Esophagus squamous epithelium (tissue), 5 donors: Measurements from ENCODE around the gene ICAM3. TPM values are rescaled to one million over a fixed set of nuclear protein-coding genes. Genes with fewer than 3 reads are reported as not detected.

Source experiments
- DNase-seq: peaks from one replicate; lab custom pipeline; 2025; lab: John Stamatoyannopoulos, UW
- H3K27ac ChIP-seq, 4 donors: fragments of 200-600 bp; sonication (generic); one replicate each; pipeline ENCODE4 v1.5.1; 2016 to 2019; ENCODE audit warnings: mild to moderate bottlenecking in 1 of 4
- H3K27me3 ChIP-seq, 4 donors: fragments of 200-600 bp; sonication (generic); 1 replicate in 3 of 4; 2 replicates in 1 of 4; pipeline versions ENCODE4 v1.5.1 to v1.6.0; 2017 to 2021; ENCODE audit warnings: antibody characterized with exemption in 1 of 4
- H3K36me3 ChIP-seq, 3 donors: fragments of 200-600 bp; sonication (generic); one replicate each; pipeline ENCODE4 v1.5.1; 2016 to 2019
- H3K4me1 ChIP-seq, 3 donors: fragments of 200-600 bp; sonication (generic); one replicate each; pipeline ENCODE4 v1.5.1; 2017 to 2019
- H3K4me3 ChIP-seq, 4 donors: fragments of 200-600 bp; sonication (generic); 1 replicate in 3 of 4; 2 replicates in 1 of 4; pipeline ENCODE4 v1.5.1; 2016 to 2019; ENCODE audit warnings: mild to moderate bottlenecking in 2 of 4, moderate library complexity in 1 of 4
- H3K9me3 ChIP-seq, 3 donors: fragments of 200-600 bp; sonication (generic); one replicate each; pipeline ENCODE4 v1.5.1; 2016 to 2019
- POLR2A ChIP-seq, 4 donors: fragments of 450-650 bp; IDR thresholded peaks; one replicate each; pipeline ENCODE4 v1.6.1; 2017; ENCODE audit warnings: antibody characterized with exemption in 4 of 4, mild to moderate bottlenecking in 4 of 4, moderate library complexity in 3 of 4
- WGBS, 2 donors: methylation state at CpG; one replicate each; pipeline ENCODE4 v1.1.5; 2018; 5-methylcytosine and 5-hydroxymethylcytosine counted together
- intact Hi-C: fragments of 100-400 bp; cut with DNase I; formaldehyde crosslinking; loops from one replicate; pipeline ENCODE4 v1.15.0; 2022
- total RNA-seq, 4 donors: library from RNA; depleted of rRNA; stranded (reverse); fragments of >200 nt; gene quantifications; one replicate each; pipeline ENCODE4 v1.1.0, GENCODE V29; 2016
- TF ChIP-seq, protein P1 (sequence below), 6 experiments: fragments of 450-650 bp in 4 of 6; fragments of 200-600 bp in 2 of 6; sonication (generic) in 2 of 6; IDR thresholded peaks; one replicate each; pipeline ENCODE4 v1.5.1; 2016 to 2019; ENCODE audit warnings: antibody characterized with exemption in 6 of 6, mild to moderate bottlenecking in 4 of 6, moderate library complexity in 4 of 6
- donor health status: DM: yes; HTN: yes; CAD: no.

ICAM3 gene
- total RNA-seq, 4 donors from 2014 or later: 4.3 to 22.7 (median 8.0) TPM

DNA sequence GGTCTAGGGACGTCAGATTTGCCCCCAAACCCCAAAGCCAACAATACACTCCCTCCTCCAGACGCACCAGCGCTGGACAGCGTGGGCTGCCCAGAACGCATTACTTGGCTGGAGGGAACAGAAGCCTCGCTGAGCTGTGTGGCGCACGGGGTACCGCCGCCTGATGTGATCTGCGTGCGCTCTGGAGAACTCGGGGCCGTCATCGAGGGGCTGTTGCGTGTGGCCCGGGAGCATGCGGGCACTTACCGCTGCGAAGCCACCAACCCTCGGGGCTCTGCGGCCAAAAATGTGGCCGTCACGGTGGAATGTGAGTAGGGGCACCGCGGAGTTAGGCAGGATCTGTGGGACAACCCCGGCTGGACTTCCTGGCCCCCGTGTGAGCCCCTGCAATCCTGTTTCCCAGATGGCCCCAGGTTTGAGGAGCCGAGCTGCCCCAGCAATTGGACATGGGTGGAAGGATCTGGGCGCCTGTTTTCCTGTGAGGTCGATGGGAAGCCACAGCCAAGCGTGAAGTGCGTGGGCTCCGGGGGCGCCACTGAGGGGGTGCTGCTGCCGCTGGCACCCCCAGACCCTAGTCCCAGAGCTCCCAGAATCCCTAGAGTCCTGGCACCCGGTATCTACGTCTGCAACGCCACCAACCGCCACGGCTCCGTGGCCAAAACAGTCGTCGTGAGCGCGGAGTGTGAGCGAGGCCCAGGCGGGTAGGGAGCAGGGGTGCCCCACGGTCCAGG, 45.6 kb downstream of the ICAM3 start:
- H3K27ac ChIP-seq: no peak overlapping the region
- peak overlapping the region in 1 of 4 donors; percentile 2 for H3K4me3 ChIP-seq
- H3K27me3 ChIP-seq: peaks cover 27 to 99% (median 41%) of the 10 kb centered on the region in 4 donors
- H3K36me3 ChIP-seq: no peaks in the 10 kb centered on the region
- TF ChIP-seq, protein P1, sequence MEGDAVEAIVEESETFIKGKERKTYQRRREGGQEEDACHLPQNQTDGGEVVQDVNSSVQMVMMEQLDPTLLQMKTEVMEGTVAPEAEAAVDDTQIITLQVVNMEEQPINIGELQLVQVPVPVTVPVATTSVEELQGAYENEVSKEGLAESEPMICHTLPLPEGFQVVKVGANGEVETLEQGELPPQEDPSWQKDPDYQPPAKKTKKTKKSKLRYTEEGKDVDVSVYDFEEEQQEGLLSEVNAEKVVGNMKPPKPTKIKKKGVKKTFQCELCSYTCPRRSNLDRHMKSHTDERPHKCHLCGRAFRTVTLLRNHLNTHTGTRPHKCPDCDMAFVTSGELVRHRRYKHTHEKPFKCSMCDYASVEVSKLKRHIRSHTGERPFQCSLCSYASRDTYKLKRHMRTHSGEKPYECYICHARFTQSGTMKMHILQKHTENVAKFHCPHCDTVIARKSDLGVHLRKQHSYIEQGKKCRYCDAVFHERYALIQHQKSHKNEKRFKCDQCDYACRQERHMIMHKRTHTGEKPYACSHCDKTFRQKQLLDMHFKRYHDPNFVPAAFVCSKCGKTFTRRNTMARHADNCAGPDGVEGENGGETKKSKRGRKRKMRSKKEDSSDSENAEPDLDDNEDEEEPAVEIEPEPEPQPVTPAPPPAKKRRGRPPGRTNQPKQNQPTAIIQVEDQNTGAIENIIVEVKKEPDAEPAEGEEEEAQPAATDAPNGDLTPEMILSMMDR (IDR thresholded peaks at IDR 0.05): no peak
- TF ChIP-seq POLR2A (IDR thresholded peaks at IDR 0.05): no peak
- WGBS, 2 donors: 66% methylated on average over 7 of the region's 49 CpGs; no CpG with 5 or more reads in 1 of the 2 donors
- intact Hi-C loops: no loop called here
- H3K9me3 ChIP-seq: no peaks in the 10 kb centered on the region
- H3K4me1 ChIP-seq: peaks cover 49 to 80% (median 53%) of the 10 kb centered on the region in 3 donors
- DNase-seq: no peak

DNA sequence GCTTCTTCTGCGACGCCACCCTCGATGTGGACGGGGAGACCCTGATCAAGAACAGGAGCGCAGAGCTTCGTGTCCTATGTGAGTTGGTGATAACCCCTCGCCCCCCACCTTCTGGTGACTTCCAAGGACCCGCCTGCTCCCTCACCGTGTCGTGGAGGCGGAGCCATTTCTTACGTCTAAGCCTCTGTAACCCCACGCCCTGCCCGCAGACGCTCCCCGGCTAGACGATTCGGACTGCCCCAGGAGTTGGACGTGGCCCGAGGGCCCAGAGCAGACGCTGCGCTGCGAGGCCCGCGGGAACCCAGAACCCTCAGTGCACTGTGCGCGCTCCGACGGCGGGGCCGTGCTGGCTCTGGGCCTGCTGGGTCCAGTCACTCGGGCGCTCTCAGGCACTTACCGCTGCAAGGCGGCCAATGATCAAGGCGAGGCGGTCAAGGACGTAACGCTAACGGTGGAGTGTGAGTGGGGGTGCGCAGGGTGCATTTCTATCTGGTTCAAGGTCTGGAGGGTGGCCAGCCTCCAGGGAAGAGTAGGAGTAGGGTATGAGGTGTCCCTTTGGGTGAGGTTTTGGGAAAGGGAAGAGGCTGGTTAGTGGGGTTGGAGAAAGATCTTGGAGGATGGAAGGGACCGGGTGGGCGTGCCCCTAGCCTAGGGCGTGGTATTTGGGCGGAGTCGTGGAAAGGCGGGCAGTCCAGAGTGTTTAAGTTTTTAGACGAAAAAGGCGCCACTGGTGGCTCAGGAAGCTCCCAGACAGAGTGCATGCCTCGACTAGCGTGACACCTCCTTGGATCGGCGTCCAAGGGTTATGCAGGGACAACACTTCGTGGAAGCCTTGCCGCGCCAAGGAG, 46.4 kb downstream of the ICAM3 start:
- Histone ChIP-seq H3K4me1 (peaks cover 55 to 88% (median 57%) of the 10 kb centered on the region in 3 donors), H3K27me3 (peaks cover 27 to 99% (median 41%) of the 10 kb centered on the region in 4 donors), H3K36me3 (no peaks in the 10 kb centered on the region), H3K4me3 (peak overlapping the region in 3 of 4 donors; percentile 33 to 66 (median 49)), H3K27ac (peak overlapping the region in 1 of 4 donors; percentile 26), H3K9me3 (no peaks in the 10 kb centered on the region)
- TF ChIP-seq, protein P1 (IDR thresholded peaks at IDR 0.05): no peak
- TF ChIP-seq POLR2A (IDR thresholded peaks at IDR 0.05): no peak
- intact Hi-C loops: no loop called here
- WGBS, 2 donors: 21 to 57% methylated on average over 17 to 23 of the region's 56 CpGs
- no peak for DNase-seq

DNA sequence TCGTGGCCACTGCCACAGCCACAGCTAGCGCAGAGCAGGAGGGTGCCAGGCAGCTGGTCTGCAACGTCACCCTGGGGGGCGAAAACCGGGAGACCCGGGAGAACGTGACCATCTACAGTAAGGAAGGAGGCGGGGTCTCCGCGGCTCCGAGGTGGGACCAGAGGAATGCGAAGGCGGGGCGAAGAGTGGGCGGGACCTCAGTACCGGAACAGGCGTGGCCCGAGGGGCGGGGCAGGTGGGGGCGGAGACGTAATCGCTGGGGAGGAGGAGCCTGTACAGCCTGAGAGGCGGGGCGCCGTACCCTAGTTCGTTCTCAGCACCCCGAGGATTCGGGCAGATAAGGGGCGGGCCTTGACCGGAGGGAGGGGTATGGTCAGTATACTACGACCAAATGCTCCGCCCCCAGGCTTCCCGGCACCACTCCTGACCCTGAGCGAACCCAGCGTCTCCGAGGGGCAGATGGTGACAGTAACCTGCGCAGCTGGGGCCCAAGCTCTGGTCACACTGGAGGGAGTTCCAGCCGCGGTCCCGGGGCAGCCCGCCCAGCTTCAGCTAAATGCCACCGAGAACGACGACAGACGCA, 47.1 kb downstream of the ICAM3 start:
- TF ChIP-seq POLR2A (IDR thresholded peaks at IDR 0.05): no peak
- TF ChIP-seq, protein P1 (IDR thresholded peaks at IDR 0.05): no peak
- intact Hi-C loops: no loop called here
- 5 to 8% methylated on average over 10 to 27 of the region's 45 CpGs for WGBS, 2 donors
- H3K27me3 ChIP-seq: peaks cover 27 to 99% (median 41%) of the 10 kb centered on the region in 4 donors
- H3K36me3 ChIP-seq: no peaks in the 10 kb centered on the region
- H3K4me3 ChIP-seq: peak overlapping the region; percentile 18 to 66 (median 41)
- no peaks in the 10 kb centered on the region for H3K9me3 ChIP-seq
- no peak for DNase-seq
- H3K27ac ChIP-seq: peak overlapping the region in 1 of 4 donors; percentile 52
- H3K4me1 ChIP-seq: peaks cover 58 to 95% (median 63%) of the 10 kb centered on the region in 3 donors

DNA sequence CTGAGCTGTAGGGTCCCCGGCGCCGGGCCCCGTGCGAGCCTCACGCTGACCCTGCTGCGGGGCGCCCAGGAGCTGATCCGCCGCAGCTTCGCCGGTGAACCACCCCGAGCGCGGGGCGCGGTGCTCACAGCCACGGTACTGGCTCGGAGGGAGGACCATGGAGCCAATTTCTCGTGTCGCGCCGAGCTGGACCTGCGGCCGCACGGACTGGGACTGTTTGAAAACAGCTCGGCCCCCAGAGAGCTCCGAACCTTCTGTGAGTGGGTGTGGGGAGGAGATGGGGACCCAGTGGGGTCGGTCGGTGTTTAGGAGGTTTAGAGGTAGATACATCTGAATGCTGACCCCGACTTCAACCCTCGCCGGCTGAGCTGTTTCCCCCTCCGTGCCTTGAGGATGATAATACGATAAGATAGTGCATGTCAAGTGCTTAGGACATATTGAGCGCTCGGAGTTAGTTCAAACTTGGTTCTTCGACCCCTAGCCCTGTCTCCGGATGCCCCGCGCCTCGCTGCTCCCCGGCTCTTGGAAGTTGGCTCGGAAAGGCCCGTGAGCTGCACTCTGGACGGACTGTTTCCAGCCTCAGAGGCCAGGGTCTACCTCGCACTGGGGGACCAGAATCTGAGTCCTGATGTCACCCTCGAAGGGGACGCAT, 47.7 kb downstream of the ICAM3 start:
- peak overlapping the region in 2 of 4 donors; percentile 36 to 52 for H3K27ac ChIP-seq
- WGBS, 2 donors: 0 to 2% methylated on average over 3 to 11 of the region's 49 CpGs
- H3K27me3 ChIP-seq: peaks cover 27 to 100% (median 41%) of the 10 kb centered on the region in 4 donors
- no peaks in the 10 kb centered on the region for H3K36me3 ChIP-seq
- TF ChIP-seq, protein P1 (IDR thresholded peaks at IDR 0.05): no peak
- no peak for TF ChIP-seq POLR2A (IDR thresholded peaks at IDR 0.05)
- H3K4me1 ChIP-seq: peaks cover 64 to 100% (median 68%) of the 10 kb centered on the region in 3 donors
- peak overlapping the region; percentile 18 to 66 (median 41) for H3K4me3 ChIP-seq
- intact Hi-C loops: no loop called here
- no peak for DNase-seq
- H3K9me3 ChIP-seq: no peaks in the 10 kb centered on the region
